22Rv1 (cell line): ENCODE measurements around the gene RGS11.
"Not testable (repeated sequence)": the region's sequence is repeated elsewhere in the genome, so short reads cannot be mapped to it uniquely, and the experiment has no call there.

Source experiments
- ZFX ChIP-seq: fragments of 450-650 bp; IDR thresholded peaks from 2 replicates; pipeline ENCODE4 v1.6.1; 2017; ENCODE audit warnings: antibody characterized with exemption, borderline replicate concordance
- TF ChIP-seq, protein P1 (sequence below): fragments of 450-650 bp; IDR thresholded peaks from 2 replicates; pipeline ENCODE4 v1.5.1; 2017; ENCODE audit warnings: mild to moderate bottlenecking

DNA sequence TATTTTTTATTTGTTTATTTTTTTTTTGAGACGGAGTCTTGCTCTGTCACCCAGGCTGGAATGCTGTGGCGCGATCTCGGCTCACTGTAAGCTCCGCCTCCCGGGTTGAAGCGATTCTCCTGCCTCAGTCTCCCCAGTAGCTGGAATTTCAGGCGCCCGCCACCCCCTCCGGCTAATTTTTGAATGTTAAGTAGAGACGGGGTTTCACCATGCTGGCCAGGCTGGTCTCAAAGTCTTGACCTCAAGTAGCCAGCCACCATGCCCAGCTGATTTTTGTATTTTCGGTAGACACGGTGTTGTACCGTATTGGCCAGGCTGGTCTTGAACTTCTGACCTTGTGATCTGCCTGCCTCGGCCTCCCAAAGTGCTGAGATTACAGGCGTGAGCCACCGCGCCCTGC, 45.4 kb downstream of the RGS11 start:
- TF ChIP-seq, protein P1, sequence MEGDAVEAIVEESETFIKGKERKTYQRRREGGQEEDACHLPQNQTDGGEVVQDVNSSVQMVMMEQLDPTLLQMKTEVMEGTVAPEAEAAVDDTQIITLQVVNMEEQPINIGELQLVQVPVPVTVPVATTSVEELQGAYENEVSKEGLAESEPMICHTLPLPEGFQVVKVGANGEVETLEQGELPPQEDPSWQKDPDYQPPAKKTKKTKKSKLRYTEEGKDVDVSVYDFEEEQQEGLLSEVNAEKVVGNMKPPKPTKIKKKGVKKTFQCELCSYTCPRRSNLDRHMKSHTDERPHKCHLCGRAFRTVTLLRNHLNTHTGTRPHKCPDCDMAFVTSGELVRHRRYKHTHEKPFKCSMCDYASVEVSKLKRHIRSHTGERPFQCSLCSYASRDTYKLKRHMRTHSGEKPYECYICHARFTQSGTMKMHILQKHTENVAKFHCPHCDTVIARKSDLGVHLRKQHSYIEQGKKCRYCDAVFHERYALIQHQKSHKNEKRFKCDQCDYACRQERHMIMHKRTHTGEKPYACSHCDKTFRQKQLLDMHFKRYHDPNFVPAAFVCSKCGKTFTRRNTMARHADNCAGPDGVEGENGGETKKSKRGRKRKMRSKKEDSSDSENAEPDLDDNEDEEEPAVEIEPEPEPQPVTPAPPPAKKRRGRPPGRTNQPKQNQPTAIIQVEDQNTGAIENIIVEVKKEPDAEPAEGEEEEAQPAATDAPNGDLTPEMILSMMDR, result not testable (repeated sequence)
- TF ChIP-seq ZFX, result not testable (repeated sequence)
